Osteoblast (primary cell): Measurements from ENCODE around the gene CORO2B. TPM values are rescaled to one million over a fixed set of nuclear protein-coding genes. Genes with fewer than 3 reads are reported as not detected.
A peak's percentile ranks its signal among the peaks of the same experiment; 100 is the strongest.

ENCODE experiments used
- DNase-seq: peaks from one replicate; pipeline ENCODE4 v3.0.0; 2011; ENCODE audit warnings: low spot score, mixed read lengths; ENCODE audit not compliant: insufficient read length; ENCODE audit errors: missing footprints
- H2AFZ ChIP-seq: 2 replicates; pipeline ENCODE4 v1.6.0; 2011; ENCODE audit warnings: mild to moderate bottlenecking, low read length
- H3K27ac ChIP-seq: 2 replicates; pipeline ENCODE4 v1.5.1; 2011; ENCODE audit warnings: mild to moderate bottlenecking, low read depth, low read length, moderate library complexity
- H3K27me3 ChIP-seq: 2 replicates; pipeline ENCODE4 v1.6.0; 2012; ENCODE audit warnings: mild to moderate bottlenecking, control low read depth, inconsistent platforms, low read length, moderate library complexity; ENCODE audit not compliant: insufficient read depth
- H3K36me3 ChIP-seq: 2 replicates; pipeline ENCODE4 v1.5.1; 2011; ENCODE audit warnings: mild to moderate bottlenecking, low read length, control low read depth, moderate library complexity; ENCODE audit not compliant: insufficient read depth
- H3K4me1 ChIP-seq: 2 replicates; pipeline ENCODE4 v1.5.1; 2011; ENCODE audit warnings: mild to moderate bottlenecking, low read length, control low read depth, moderate library complexity; ENCODE audit not compliant: insufficient read depth
- H3K4me2 ChIP-seq: 2 replicates; pipeline ENCODE4 v1.6.0; 2011; ENCODE audit warnings: mild to moderate bottlenecking, low read length; ENCODE audit not compliant: insufficient read depth
- H3K4me3 ChIP-seq: fragments of 200-600 bp; sonication (generic); 3 replicates; pipeline ENCODE4 v1.5.1; 2012; ENCODE audit warnings: mild to moderate bottlenecking, low read length, inconsistent platforms; ENCODE audit not compliant: insufficient read depth
- H3K79me2 ChIP-seq: 2 replicates; pipeline ENCODE4 v1.6.0; 2012; ENCODE audit warnings: mild to moderate bottlenecking, low read length, control low read depth, inconsistent platforms; ENCODE audit not compliant: insufficient read depth
- H3K9me3 ChIP-seq: 2 replicates; pipeline ENCODE4 v1.5.1; 2011; ENCODE audit warnings: low read depth, low read length, control low read depth
- H4K20me1 ChIP-seq: 2 replicates; pipeline ENCODE4 v1.6.0; 2012; ENCODE audit warnings: mild to moderate bottlenecking, low read length, control low read depth; ENCODE audit not compliant: insufficient read depth
- total RNA-seq: library from RNA; depleted of rRNA; stranded (reverse); fragments of >200 nt; gene quantifications from 2 replicates; pipeline ENCODE4 v1.2.3, GENCODE V29; 2012
- TF ChIP-seq, protein P1 (sequence below): IDR thresholded peaks from 2 replicates; pipeline ENCODE4 v1.5.1; 2011; ENCODE audit warnings: mild to moderate bottlenecking, low read depth, low read length, moderate library complexity; ENCODE audit errors: extremely low read depth

The CORO2B gene
- total RNA-seq, 1 donor = 10.5 TPM

DNA sequence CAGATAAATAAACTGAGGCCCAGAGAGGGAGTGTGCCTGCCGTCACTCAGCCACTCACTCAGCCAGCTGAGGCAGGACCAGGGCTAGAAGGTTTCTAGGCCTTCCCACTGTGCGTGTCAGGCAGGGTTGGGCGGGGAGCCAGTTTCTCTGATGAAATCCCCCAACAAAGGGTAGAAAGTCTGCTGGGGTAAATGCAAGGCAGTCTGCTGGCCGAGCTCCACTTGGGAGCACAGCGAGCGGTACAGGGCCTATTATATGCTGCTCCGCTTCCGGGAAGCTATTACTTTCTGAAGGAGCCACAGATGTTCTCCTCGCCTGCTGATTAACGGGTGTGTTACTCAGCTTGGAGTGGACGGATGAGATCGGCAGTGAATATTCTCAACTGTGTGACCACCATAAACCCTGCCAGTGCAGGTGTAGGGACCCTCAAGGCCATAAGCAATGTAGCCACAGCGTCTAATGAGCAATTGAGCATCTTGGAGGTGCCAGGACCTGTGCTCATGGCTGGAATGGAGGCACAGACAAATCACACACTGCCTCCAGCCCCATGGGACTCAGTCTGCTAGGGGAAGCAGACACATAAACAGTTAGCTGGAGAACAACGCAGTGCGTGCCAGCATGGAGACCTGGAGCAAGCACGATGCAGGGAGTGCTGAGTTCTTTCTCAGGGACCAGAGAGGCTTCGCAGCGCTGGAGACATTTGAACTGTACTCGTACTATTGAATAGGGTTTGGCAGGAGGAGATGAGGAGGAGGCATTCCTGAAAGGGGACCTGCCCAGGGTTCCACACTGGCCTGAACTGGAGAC, 42.1 kb downstream of the CORO2B start:
- peak; percentile 97 for DNase-seq
- peaks cover 24% of the 10 kb centered on the region for H3K79me2 ChIP-seq
- no peaks in the 10 kb centered on the region for H3K9me3 ChIP-seq
- no peaks in the 10 kb centered on the region for H4K20me1 ChIP-seq
- H2AFZ ChIP-seq = peak overlapping the region; percentile 12
- peaks cover 41% of the 10 kb centered on the region for H3K4me1 ChIP-seq
- peak overlapping the region; percentile 21 for H3K4me3 ChIP-seq
- no peaks in the 10 kb centered on the region for H3K36me3 ChIP-seq
- no peaks in the 10 kb centered on the region for H3K27me3 ChIP-seq
- H3K4me2 ChIP-seq = peak overlapping the region; percentile 65
- TF ChIP-seq, protein P1, sequence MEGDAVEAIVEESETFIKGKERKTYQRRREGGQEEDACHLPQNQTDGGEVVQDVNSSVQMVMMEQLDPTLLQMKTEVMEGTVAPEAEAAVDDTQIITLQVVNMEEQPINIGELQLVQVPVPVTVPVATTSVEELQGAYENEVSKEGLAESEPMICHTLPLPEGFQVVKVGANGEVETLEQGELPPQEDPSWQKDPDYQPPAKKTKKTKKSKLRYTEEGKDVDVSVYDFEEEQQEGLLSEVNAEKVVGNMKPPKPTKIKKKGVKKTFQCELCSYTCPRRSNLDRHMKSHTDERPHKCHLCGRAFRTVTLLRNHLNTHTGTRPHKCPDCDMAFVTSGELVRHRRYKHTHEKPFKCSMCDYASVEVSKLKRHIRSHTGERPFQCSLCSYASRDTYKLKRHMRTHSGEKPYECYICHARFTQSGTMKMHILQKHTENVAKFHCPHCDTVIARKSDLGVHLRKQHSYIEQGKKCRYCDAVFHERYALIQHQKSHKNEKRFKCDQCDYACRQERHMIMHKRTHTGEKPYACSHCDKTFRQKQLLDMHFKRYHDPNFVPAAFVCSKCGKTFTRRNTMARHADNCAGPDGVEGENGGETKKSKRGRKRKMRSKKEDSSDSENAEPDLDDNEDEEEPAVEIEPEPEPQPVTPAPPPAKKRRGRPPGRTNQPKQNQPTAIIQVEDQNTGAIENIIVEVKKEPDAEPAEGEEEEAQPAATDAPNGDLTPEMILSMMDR = no peak
- H3K27ac ChIP-seq = peak overlapping the region; percentile 79

DNA sequence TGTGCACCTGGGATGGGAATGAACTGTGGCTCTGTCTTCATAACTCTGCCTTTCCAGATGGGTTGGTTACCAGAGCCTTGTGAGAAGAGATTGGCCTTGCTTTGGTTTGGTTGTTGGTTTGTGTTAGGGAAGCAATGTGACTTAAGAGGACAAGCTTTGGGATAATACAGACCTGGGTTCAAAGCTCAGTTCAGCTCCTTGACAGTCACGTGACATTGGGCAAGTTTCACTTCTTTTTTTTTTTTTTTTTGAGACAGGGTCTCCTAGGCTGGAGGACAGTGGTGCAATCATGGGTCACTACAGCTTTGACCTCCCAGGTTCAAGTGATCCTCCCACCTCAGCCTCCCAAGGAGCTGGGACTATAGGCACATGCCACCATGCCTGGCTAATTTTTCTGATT, 42.7 kb downstream of the CORO2B start:
- Histone ChIP-seq H3K79me2 (peaks cover 27% of the 10 kb centered on the region), H3K4me2 (peak overlapping the region; percentile 65)

GRCh38 chr15:68623301-68623892, 44.6 kb downstream of the CORO2B start:
- no peak overlapping the region for H3K4me2 ChIP-seq

More for the DNA sequence above, 42.7 kb downstream of the CORO2B start:
- H3K9me3 ChIP-seq = no peaks in the 10 kb centered on the region
- no peaks in the 10 kb centered on the region for H3K27me3 ChIP-seq
- no peaks in the 10 kb centered on the region for H4K20me1 ChIP-seq
- TF ChIP-seq, protein P1 = no peak
- no peak for DNase-seq
- H3K4me3 ChIP-seq = no peak overlapping the region
- H3K27ac ChIP-seq = peak overlapping the region; percentile 79
- peak overlapping the region; percentile 12 for H2AFZ ChIP-seq
- H3K4me1 ChIP-seq = peaks cover 40% of the 10 kb centered on the region
- H3K36me3 ChIP-seq = no peaks in the 10 kb centered on the region

DNA sequence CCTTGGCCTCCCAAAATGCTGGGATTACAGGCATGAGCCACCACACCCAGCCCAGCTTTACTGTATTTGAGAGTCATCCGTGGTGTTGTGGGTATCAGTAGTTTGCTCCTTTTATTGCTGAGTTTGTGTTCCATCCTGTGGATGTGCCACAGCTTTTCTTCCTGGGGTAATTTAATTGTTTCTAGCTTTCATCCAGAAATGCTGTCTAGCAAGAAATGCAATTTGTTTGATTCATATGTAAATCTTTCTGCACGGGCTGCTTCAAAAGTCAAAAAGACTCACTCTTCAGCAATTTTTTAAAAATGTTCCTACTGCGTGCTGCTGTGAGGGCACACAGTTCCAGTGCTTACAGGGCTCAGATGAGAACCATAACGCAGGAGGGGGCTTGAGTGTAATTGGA, 47.1 kb downstream of the CORO2B start:
- Histone ChIP-seq H3K27ac (no peak overlapping the region), H3K4me2 (no peak overlapping the region), H3K79me2 (peaks cover 30% of the 10 kb centered on the region), H3K4me3 (no peak overlapping the region), H4K20me1 (no peaks in the 10 kb centered on the region), H3K9me3 (no peaks in the 10 kb centered on the region), H3K4me1 (peaks cover 12% of the 10 kb centered on the region), H3K27me3 (no peaks in the 10 kb centered on the region), H3K36me3 (no peaks in the 10 kb centered on the region), H2AFZ (no peak overlapping the region)
- DNase-seq = no peak
- TF ChIP-seq, protein P1 = no peak

More at GRCh38 chr15:68623301-68623892, 44.6 kb downstream of the CORO2B start:
- H3K79me2 ChIP-seq = peaks cover 27% of the 10 kb centered on the region
- TF ChIP-seq, protein P1 = no peak
- no peak overlapping the region for H2AFZ ChIP-seq
- DNase-seq = no peak
- H3K9me3 ChIP-seq = no peaks in the 10 kb centered on the region
- H3K4me1 ChIP-seq = peaks cover 34% of the 10 kb centered on the region
- no peaks in the 10 kb centered on the region for H3K27me3 ChIP-seq
- H4K20me1 ChIP-seq = no peaks in the 10 kb centered on the region
- H3K27ac ChIP-seq = no peak overlapping the region
- H3K36me3 ChIP-seq = no peaks in the 10 kb centered on the region
- H3K4me3 ChIP-seq = no peak overlapping the region
